Measurements from ENCODE around the gene PFKFB3.
"Not testable (repeated sequence)": the region's sequence is repeated elsewhere in the genome, so short reads cannot be mapped to it uniquely, and the experiment has no call there.

Gene PFKFB3

DNA sequence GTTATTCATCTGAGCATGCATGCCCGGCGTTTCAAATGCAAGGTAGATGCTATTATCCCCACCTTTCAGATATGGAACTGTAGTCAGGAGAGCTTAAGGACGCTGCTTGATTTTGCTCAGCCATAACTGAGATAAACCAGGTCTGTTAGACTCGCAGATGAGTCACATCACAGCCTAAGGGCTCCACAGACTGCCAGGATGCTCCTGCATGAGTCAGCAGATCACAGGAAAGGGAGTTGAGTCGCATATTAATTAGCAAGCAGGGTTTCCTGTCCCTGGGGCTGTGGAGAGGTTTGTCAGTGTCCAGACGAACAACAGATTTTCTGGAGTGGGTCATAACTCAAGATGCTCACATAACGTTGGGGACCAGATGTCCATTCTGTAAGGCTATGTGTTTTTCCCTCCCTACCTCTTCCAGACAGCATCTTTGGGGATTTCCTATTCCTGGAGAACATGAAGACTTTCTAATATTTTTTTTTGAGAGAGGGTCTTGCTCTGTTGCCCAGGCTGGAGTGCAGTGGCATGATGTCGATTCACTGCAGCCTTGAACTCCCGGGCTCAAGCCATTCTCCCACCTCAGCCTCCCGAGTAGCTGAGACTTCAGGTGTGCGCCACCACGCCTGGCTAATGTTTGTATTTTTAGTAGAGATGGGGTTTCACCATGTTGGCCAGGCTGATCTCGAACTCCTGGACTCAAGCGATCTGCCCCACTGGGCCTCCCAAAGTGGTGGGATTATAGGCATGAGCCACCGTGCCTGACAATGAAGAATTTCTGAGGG lies 36.7 kb downstream of the PFKFB3 start:
- DNase-seq, result no peak

DNA sequence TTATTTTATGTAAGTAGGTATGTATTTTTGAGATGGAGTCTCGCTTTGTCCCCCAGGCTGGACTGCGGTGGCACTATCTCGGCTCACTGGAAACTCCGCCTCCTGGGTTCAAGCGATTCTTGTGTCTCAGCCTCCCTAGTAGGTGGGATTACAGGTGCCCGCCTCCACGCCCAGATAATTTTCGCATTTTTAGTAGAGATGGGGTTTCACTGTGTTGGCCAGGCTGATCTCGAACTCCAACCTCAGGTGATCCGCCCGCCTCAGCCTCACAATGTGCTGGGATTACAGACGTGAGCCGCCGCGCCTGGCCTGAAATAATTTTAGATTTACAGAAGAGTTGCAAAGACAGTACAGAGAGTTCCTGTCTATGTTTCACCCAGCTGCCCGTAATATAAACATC lies 37.5 kb downstream of the PFKFB3 start:
- DNase-seq, result no peak

DNA sequence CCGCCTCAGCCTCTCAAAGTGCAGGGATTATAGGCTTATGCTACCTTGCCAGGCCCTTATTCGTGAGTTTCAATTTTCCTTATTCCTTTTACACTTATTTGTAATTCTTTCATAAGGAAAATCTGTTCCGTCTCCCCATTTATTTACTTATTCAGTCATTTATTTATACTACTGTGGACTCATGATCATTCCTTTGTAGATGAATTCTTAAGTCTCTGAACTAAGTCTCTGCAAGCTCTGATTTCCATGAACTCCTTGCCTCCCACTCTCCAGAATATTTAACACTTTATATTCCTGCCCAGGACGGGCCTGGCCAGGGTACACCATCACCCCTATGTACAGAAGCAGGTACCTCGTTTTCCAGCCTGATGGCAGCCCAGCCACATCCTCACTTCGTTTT lies 39.4 kb downstream of the PFKFB3 start:
- DNase-seq, result no peak

DNA sequence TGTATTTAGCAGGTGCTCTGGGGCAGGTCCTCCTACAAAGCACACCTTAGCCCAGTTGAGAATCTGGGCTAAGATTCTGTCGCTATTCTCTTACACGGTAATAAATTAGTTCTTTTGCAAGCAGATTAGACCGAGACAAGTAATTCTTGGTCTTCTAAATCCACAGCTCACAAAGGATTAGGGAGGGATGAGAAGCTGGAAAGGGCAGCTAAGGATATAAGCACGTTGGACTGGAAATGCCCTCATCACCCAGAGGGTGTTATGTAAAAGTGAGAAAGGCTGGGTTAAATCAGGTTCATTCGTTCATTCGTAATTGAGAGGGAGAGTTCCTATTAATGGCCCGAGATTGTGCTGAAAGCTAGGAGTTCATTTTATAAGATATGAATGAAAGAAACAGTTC lies 41.8 kb downstream of the PFKFB3 start:
- no peak for DNase-seq

DNA sequence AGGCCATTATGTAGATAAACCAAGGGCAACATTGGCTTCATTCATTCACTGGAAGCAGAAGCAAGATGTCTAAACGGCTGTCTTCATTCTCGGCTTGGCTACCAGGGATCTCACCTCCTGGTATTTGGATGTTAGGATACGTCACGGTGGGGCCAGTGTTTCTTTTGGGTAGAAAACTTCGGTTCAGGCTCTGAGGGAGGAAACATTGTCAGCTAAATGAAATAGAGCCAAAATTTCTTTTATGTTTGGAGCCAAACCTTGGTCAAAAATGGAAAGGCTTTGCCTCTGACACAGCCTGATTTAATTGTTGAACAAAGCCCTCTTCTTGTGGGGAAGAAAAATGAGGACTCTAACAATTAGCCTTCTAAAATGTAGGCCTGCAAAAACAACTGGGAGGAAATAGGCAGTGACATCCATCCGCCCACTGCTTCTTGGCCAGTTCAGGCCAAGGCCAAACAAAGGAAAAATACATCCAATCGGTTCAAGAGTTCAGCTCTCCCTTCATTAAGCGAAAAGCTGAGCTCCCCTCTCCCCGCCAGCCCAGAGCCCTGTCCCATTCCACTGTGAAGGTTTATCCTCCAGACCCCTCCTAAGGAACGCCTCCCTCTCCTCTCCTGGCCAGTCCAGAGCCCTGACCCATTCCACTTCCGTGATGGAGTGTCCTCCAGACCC lies 44.4 kb downstream of the PFKFB3 start:
- DNase-seq, result no peak

DNA sequence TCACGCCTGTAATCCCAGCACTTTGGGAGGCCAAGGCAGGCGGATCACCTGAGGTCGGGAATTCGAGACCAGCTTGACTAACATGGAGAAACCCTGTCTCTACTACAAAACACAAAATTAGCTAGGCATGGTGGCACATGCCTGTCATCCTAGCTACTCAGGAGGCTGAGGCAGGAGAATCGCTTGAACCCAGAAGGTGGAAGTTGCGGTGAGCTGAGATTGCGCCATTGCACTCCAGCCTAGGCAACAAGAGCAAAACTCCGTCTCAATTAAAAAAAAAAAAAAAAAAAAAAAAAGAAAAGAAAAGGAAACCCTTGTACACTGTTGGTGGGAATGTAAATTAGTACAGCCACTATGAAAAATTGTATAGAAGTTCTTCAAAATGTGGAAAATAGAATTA lies 46.2 kb downstream of the PFKFB3 start:
- DNase-seq, result not testable (repeated sequence)

DNA sequence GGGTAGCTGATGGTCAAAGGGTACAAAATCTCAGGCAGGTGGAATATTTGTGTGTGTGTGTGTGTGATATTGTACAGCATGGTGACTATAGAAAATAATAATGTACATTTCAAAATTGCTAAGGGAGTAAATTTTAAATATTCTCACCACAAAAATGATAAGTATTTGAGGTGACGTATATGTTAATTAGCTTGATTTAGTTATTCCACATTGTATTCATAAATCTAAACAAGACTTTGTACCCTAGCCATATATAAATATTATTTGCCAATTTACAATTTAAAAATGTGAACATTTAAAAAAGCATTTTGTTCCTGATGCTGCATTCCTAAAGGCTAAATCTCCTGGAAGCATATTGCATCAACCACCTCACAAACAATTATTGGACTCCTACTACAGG lies 47.0 kb downstream of the PFKFB3 start:
- no peak for DNase-seq

DNA sequence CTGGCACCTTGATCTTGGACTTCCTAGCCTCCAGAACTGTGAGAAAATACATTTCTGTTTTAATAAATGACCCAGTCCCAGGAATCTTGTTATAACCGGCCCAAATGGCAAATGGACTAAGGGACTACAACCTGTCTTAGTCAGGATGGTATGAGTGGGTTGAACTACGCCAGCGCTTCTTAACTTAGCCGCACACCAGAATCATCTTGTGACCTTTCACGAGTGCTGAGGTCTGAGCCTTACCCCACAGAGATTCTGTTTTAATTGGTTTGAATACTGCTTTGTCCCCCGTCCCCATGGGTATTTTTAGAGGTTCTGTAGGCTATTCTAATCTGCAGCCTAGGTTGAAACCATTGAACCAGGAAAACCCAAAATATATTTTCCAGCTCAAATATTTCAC lies 48.0 kb downstream of the PFKFB3 start:
- no peak for DNase-seq

DNA sequence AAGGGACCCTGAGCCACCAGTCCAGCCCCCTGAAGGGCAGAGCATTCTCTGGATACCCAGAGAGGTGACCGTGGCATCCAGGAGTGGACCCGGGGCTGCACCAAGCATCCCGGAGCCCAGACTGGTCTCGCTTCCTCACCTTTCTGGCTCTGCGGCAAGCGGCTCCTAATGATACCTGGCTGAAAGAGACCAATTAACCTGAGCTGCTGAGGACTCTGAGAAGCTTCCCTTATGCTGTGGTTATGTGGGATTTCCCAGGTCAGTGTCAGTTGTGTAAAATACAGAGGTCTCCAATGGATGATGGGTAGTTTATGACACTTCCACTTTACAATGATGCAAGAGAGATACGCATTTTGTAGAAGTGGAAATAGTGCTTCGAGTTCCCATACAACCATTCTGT lies 51.5 kb downstream of the PFKFB3 start:
- no peak for DNase-seq

DNA sequence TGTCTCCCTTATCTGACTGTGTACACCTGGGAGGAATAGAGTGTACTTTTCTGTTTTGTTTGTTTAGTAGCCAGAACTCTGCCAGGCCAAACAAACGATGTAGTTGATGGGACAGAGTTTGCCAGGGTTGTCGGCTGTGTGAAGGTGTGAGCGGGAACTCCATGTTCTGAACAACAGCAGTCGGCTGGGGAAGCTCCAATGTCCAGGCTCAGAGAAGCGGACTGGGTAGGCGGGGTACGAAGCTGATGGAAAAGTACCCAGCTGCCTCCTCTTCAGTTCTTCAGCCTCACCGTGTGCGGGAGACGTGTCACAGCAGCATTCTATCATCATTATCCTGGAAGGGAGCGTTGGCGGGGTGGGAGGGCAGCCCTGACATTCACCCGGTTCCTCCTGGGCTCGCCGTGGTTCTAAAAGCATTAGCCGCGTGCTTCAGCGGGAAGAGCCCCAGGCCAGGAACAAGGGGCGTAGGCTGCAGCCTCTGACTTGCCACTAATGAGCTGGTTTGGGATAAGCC lies 52.9 kb downstream of the PFKFB3 start:
- no peak for DNase-seq

DNA sequence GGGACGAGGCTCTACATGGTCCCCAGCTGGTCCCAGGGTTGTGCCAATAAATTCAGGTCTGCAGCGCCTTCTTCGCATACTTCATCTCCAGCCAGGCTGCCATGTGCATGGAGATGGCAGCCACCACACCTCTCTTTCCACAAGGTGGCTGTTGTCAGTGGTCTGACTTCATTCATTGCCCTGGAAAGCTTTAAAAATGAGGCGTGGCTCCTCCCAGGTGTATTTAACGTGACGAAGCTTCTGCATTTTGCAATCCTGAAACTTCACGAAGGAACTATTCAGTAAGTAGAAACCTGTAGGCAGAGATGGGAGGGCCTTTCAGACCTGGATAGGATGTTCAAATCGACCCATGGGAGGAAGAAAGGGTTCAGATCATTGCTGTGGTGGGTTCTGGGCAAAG lies 53.7 kb downstream of the PFKFB3 start:
- no peak for DNase-seq

DNA sequence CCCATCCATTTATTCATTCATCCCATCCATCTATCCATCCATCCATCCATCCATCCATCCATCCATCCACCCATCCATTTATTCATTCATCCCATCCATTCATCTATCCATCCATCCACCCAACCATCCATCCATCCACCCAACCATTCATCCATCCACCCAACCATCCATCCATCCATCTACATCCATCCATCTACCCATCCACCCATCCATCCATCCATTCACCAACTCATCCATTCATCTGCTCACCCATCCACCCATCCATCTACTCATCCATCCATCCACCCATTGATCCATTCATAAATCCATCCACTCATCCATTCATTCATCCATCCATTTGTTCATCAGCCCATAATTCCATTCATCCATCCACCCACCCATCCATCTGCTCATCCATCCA lies 56.4 kb downstream of the PFKFB3 start:
- no peak for DNase-seq

DNA sequence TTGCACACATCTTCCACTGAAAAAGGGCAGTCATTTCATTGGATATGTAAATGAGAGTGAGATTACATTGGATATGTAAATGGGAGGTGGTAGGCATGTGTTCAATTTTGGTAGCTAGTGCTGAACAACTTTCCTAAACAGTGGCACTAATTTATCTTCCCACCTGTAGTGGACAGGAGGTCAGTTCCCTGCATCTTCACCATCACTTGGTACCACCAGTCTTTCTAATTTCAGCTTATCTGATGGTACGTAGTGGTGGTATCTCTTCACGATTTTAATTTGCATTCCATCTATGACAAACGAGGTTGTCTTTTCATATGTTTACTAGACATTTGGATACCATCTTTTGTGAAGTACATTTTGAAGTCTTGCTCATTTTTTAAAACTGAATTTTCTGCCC lies 58.1 kb downstream of the PFKFB3 start:
- DNase-seq, result no peak

DNA sequence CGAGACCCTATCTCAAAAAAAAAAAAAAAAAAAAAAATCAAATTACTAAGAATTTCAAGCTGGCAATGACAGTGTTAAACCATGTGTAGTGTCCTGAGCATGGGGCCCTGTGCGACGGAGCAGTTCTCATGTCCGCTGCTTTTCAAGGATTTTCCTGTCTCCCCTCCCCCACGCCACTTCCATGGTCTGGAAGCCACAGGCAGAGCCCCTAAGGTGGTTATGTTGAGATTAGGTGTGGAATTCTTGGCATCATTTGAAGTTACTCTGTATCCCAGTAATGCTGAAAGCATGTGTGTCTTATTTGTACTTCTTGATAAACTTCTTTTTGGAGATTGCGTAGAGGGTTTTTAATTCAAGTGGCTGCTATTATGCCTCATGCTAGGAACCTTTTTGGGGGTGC lies 65.2 kb downstream of the PFKFB3 start:
- no peak for DNase-seq

DNA sequence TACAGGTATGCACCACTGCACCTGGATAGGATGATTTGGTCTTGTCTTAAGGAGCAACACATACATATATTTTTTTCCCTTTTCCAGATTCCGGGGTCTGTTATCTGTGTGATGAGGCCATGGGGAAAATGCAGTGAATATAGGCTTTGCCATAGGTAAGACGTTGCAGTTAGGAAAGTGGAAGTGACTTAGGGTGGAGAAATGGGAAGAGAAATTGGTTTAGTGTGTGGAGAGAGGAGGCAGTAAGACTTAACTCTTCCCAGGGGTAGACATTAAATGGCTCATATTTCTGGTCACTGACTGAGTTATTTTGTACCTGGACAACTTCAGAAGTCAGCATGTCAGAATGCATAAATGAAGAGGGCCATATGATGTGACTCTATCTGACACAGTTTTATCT lies 66.7 kb downstream of the PFKFB3 start:
- no peak for DNase-seq

DNA sequence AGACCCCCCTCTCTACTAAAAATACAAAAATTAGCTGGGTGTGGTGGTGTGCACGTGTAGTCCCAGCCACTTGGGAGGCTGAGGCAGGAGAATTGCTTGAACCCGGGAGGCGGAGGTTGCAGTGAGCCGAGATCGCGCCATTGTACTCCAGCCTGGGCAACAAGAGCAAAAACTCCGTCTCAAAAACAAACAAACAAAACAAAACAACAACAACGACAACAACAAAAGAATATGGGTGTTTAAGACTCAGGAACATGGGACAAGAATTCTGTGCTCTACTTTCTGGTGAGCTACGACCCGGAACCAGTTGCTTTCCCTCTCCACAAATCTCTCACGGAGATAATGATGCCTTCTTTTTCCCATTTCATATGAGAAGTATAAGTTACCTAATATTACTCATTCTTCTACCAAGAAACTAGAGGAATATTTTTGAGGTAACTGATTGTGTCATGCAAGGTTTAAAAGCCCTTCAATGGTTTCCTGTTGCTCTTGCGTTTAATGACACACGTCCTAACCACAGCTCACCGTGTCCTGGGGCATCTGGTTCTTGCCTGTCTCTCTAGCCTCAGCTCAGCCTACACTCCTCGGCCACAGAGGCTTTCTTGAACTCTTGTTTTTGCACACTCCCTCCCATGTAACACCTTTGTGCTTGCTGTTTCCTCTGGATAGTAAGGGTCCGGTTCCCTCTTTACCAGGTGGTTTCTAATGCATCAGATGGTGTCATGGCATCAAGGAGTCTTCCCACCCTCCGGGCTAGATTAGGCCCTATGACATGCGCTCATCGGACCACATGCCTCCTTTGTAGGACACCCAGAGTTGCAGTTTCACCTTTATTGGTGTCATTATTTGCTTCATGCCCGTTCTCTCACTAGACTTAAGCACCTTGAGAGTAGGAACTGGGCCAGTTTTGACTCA lies 67.5 kb downstream of the PFKFB3 start:
- DNase-seq, result no peak

DNA sequence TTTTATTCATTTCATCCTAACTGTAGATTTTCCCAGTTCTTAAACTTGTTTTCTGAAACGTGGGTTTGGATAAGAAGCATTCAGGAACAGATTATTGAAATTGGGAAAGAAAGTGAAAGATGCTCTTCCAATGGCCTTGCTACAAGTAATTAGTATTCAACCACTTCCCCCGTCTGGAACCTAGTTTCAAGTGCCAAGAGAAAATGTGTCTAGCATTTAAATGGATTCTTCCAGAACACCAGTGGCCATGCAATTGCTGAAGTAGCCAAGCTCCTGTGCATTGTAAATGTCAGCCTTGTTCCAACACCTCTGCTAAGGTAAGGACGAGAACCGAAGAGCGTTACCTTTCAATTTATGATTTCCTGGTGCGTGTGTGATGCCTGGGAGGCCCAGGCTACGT lies 68.2 kb downstream of the PFKFB3 start:
- no peak for DNase-seq

DNA sequence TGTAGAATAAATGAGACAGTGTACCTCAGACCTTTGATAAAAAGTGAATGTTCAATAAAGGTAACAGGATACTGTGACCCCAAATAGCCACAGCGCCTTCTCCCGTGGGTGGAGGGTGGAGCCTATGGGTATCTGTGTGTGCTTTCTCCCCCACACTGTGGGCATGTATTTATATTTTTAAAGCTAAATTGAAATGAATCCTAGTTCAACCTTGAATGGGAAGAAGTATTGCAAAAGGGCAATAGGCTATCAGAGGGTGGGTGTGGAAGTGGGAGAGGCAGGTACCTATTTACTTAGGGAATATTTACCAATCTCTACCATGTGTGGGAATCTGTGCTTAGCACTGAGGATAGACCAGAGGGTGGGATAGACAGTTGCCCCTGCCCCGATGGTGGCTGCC lies 68.9 kb downstream of the PFKFB3 start:
- DNase-seq, result no peak

DNA sequence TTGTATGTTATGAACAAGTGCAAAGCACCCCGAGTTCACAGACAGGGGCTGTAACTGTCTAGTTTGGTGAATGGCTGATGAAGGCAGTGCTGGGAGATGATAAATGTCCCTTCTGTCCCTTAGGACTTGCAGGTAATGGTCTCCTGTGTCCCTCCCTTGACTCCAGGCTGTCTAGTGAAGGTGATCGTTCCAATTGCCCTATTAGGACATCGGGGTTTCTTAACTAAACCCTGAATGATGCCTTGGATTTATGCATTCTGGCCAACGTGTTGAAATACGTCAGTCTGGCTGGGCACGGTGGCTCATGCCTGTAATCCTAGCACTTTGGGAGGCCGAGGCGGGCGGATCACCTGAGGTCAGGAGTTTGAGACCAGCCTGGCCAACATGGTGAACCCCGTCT lies 69.4 kb downstream of the PFKFB3 start:
- DNase-seq, result no peak

DNA sequence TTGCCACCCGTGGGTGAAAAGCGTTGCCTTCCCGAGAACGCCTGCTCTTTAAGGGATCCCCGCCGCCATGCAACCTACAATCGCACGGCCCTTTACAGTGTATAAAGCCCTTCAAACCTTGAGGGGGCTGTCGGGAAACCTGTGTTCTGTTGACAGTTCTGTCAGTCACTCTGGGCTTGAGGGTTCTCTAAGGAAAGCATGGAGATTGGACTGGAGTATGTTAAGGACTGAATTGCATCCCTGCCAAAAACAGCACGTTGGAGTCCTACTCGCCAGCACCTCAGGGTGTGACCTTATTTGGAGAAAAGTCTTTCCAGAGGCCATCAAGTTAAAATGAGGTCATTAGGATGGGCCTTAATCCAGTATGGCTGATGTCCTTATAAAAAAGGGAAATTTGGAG lies 70.6 kb downstream of the PFKFB3 start:
- no peak for DNase-seq

DNA sequence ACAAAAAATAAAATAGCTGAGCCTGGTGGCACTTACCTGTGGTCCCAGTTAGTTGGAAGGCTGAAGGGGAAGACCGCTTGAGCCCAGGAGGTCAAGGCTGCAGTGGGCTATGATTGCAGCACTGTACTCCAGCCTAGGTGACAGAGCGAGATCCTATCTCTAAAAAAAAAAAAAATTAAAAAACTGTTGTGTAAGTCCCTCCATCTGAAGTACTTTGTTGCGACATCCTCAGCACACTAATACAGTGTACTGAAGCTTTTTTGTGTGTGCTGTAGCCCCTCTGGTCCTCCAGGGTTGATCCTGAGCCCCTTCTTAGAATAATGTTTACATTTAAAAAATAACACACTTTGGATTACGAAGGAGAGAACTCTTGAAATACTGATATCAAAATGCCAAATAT lies 71.3 kb downstream of the PFKFB3 start:
- DNase-seq, result no peak

DNA sequence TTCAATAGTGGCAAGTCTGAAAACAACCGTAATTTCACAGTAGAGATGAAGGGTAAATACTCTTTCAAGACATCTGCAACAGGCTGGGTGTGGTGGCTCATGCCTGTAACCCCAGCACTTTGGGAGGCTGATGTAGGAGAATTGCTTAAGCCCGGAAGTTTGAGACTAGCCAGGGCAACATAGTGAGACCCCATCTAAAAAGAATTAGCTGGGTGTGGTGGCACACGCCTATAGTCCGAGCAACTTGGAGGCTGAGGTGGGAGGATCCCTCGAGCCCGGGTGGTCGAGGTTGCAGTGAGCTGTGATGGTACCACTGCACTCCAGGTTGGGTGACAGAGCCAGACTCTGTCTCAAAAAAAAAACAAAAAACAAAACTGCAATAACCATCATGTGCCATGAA lies 71.8 kb downstream of the PFKFB3 start:
- DNase-seq, result no peak

All from NCI-H187 (cell line).